Adrenal gland (tissue), 12 donors: ENCODE measurements around the gene ATG4B. TPM values are rescaled to one million over a fixed set of nuclear protein-coding genes. Genes with fewer than 3 reads are reported as not detected.

Experiments
- DNase-seq, 7 donors: peaks; one replicate each; pipeline ENCODE4 v3.0.0-alpha.2; 2019 to 2020
- H3K27ac ChIP-seq, 5 donors: fragments of 200-600 bp; sonication (generic) in 4 of 5; 1 replicate in 3 of 5; 2 replicates in 2 of 5; pipeline versions ENCODE4 v1.5.1 to v1.8.0; 2016 to 2020; ENCODE audit warnings: mild to moderate bottlenecking in 1 of 5
- H3K27me3 ChIP-seq: fragments of 200-600 bp; 2 replicates; pipeline ENCODE4 v1.8.0; 2021
- H3K36me3 ChIP-seq, 2 donors: fragments of 200-600 bp; replicated peaks in 1 of 2; 1 replicate in 1 of 2; 2 replicates in 1 of 2; pipeline versions ENCODE4 v1.5.1 to v1.8.0; 2018 to 2022
- H3K4me1 ChIP-seq, 2 donors: fragments of 200-600 bp; replicated peaks in 1 of 2; 1 replicate in 1 of 2; 2 replicates in 1 of 2; pipeline versions ENCODE4 v1.5.1 to v1.8.0; 2018 to 2021
- H3K4me3 ChIP-seq, 4 donors: fragments of 200-600 bp; sonication (generic) in 3 of 4; one replicate each; pipeline ENCODE4 v1.5.1; 2016 to 2018
- H3K9me3 ChIP-seq, 3 donors: fragments of 200-600 bp; sonication (generic) in 1 of 3; replicated peaks in 1 of 3; 1 replicate in 2 of 3; 2 replicates in 1 of 3; pipeline versions ENCODE4 v1.5.1 to v1.8.0; 2016 to 2021
- POLR2A ChIP-seq, 2 donors: fragments of 450-650 bp; IDR thresholded peaks; one replicate each; pipeline ENCODE4 v1.6.1; 2017; ENCODE audit warnings: antibody characterized with exemption in 2 of 2, mild to moderate bottlenecking in 2 of 2, moderate library complexity in 1 of 2
- WGBS, 4 donors: extraction: QIAGEN DNeasy Blood & Tissue Kit in 2 of 4; methylation state at CpG; one replicate each; pipeline versions ENCODE4 v1.1.5 to v1.1.7; 2013 to 2017; 5-methylcytosine and 5-hydroxymethylcytosine counted together
- intact Hi-C, 2 donors: fragments of 100-400 bp; cut with DNase I; formaldehyde crosslinking; loops; one replicate each; pipeline versions ENCODE4 v1.14.1 to v1.15.0; 2022 to 2023
- polyA plus RNA-seq, 3 donors: library from polyadenylated mRNA; stranded (reverse); fragments of 200-250 nt in 2 of 3; fragments of 350-450 nt in 1 of 3; fragmentation: Illumina TruSeq in 1 of 3; extraction: RNeasy Lipid Tissue Mini Kit (QIAGEN cat#74804) in 1 of 3; gene quantifications; one replicate each; pipeline ENCODE4 v1.2.3, GENCODE V29; 2013 to 2014
- total RNA-seq, 9 donors: library from RNA; depleted of rRNA in 4 of 9; stranded (reverse); fragments of >200 nt in 4 of 9; fragments of 120-200 nt in 1 of 9; fragmentation: NEBNext Ultra II Directional in 1 of 9; extraction: Animal tissue kit (Norgen Biotek cat#: 25700) in 1 of 9; gene quantifications; one replicate each; pipeline versions ENCODE4 v1.1.0 to v1.2.4, GENCODE V29; 2013 to 2023
- TF ChIP-seq, protein P1 (sequence below), 6 experiments: fragments of 450-650 bp in 4 of 6; fragments of 200-600 bp in 2 of 6; sonication (generic) in 1 of 6; IDR thresholded peaks; 1 replicate in 5 of 6; 2 replicates in 1 of 6; pipeline versions ENCODE4 v1.5.1 to v1.8.0; 2016 to 2021; ENCODE audit warnings: antibody characterized with exemption in 6 of 6, mild to moderate bottlenecking in 2 of 6, moderate library complexity in 1 of 6
- donor health status: healthy with polysubstance abuse.
- donor health status: Bipolar disorder and iron deficiency.
- donor health status: DM: yes; HTN: yes; CAD: no.
- donor health status: DM: no; HTN: no; CAD: no.
- donor health status: DM: no; HTN: no; CAD: no.
- donor health status: DM: yes; HTN: yes; CAD: no.

ATG4B gene
- total and polyA plus RNA-seq, 12 donors: 37.3 to 167 (median 60.2) TPM

DNA sequence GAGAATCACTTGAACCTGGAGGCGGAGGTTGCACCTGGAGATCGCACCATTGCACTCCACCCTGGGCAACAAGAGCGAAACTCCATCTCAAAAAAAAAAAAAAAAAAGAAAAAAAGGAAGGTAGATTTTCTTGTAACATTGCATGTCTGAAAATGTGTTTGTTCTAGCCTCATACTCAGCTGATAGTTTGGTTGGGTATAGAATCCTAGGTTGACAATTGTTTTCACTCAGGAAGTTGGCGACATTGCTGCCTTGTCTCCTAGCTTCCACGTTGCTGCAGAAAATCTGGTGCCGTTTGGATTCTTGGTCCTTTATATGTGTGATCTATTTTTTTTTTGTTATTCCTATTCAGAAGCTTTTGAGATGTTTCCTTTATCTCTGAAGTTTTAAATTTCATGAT lies 69.0 kb downstream of the ATG4B start:
- Histone ChIP-seq H3K9me3 (no peaks in the 10 kb centered on the region), H3K27me3 (no peaks in the 10 kb centered on the region), H3K36me3 (peaks cover 0 to 54% of the 10 kb centered on the region in 2 donors), H3K4me3 (no peak overlapping the region), H3K27ac (no peak overlapping the region), H3K4me1 (peaks cover 0 to 9% of the 10 kb centered on the region in 2 donors)
- 95 to 99% (median 98%) methylated on average over 6 of the region's 6 CpGs for WGBS, 4 donors
- TF ChIP-seq POLR2A (IDR thresholded peaks at IDR 0.05): no peak
- TF ChIP-seq, protein P1, sequence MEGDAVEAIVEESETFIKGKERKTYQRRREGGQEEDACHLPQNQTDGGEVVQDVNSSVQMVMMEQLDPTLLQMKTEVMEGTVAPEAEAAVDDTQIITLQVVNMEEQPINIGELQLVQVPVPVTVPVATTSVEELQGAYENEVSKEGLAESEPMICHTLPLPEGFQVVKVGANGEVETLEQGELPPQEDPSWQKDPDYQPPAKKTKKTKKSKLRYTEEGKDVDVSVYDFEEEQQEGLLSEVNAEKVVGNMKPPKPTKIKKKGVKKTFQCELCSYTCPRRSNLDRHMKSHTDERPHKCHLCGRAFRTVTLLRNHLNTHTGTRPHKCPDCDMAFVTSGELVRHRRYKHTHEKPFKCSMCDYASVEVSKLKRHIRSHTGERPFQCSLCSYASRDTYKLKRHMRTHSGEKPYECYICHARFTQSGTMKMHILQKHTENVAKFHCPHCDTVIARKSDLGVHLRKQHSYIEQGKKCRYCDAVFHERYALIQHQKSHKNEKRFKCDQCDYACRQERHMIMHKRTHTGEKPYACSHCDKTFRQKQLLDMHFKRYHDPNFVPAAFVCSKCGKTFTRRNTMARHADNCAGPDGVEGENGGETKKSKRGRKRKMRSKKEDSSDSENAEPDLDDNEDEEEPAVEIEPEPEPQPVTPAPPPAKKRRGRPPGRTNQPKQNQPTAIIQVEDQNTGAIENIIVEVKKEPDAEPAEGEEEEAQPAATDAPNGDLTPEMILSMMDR (IDR thresholded peaks at IDR 0.05): no peak
- no peak for DNase-seq
- intact Hi-C loops: no loop called here

GRCh38 chr2:241708879-241709278 lies 71.4 kb downstream of the ATG4B start:
- 88 to 92% (median 89%) methylated on average over 10 of the region's 10 CpGs for WGBS, 4 donors
- no peak for DNase-seq

DNA sequence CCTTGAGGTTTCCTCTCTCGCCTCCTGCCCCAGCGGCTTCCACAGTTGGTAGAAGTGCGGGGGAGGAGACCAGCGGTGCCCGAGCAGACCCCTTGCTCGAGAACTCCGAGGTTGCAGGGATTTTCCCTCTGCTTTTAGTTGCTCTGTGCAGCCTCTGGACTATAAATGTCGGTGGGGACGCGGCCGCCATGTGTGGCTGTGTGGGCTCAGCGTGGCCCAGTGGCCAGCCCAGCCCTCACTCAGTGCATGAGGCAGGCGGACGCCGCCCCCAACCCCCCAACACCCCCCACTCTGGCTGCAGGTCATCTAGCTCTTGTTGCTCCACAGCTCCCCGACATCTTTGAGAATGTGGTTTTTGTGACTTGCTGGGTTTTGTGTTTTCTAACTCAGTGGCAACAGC lies 81.6 kb downstream of the ATG4B start:
- no peaks in the 10 kb centered on the region for H3K27me3 ChIP-seq
- H3K36me3 ChIP-seq: peaks cover 0 to 37% of the 10 kb centered on the region in 2 donors
- WGBS, 4 donors: 86 to 94% (median 92%) methylated on average over 6 to 16 of the region's 16 CpGs
- no peak overlapping the region for H3K27ac ChIP-seq
- intact Hi-C loops: no loop called here
- DNase-seq: no peak
- TF ChIP-seq, protein P1 (IDR thresholded peaks at IDR 0.05): no peak
- no peak for TF ChIP-seq POLR2A (IDR thresholded peaks at IDR 0.05)
- H3K4me3 ChIP-seq: no peak overlapping the region
- no peaks in the 10 kb centered on the region for H3K9me3 ChIP-seq
- no peaks in the 10 kb centered on the region for H3K4me1 ChIP-seq

More at GRCh38 chr2:241708879-241709278, 71.4 kb downstream of the ATG4B start:
- H3K27me3 ChIP-seq: no peaks in the 10 kb centered on the region
- no peak for TF ChIP-seq POLR2A (IDR thresholded peaks at IDR 0.05)
- TF ChIP-seq, protein P1 (IDR thresholded peaks at IDR 0.05): no peak
- no peaks in the 10 kb centered on the region for H3K9me3 ChIP-seq
- no peak overlapping the region for H3K4me3 ChIP-seq
- no peaks in the 10 kb centered on the region for H3K4me1 ChIP-seq
- H3K36me3 ChIP-seq: peaks cover 0 to 72% of the 10 kb centered on the region in 2 donors
- H3K27ac ChIP-seq: no peak overlapping the region
- intact Hi-C loops: no loop called here

DNA sequence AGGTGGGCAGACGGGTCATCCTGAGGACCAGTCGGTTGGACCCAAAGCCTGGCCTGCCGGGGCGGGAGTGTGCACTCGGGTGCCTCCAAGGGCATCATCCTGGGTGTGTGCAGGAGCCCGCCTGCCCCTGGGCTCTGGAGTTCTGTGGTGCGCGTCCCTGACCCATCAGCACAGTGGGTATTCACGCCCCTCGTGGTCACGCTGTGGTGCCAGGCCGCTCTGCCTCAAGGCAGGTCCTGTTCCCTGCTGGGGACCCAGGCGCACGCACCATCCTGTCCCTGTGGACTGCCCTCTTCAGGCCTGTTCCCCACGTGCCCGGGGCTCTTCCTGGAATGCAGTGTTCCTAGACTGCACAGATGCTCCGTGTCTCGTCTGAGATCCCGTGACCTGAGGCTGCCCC lies 82.6 kb downstream of the ATG4B start:
- no peak overlapping the region for H3K4me3 ChIP-seq
- 90 to 96% (median 95%) methylated on average over 2 to 19 of the region's 19 CpGs for WGBS, 4 donors
- H3K27me3 ChIP-seq: no peaks in the 10 kb centered on the region
- H3K9me3 ChIP-seq: no peaks in the 10 kb centered on the region
- no peaks in the 10 kb centered on the region for H3K4me1 ChIP-seq
- peaks cover 0 to 37% of the 10 kb centered on the region in 2 donors for H3K36me3 ChIP-seq
- intact Hi-C loops: loop anchor here in 1 of 2 donors (10.0 kb wide), 1 partner anchor 155 kb away; no protein-coding TSS in a partner anchor
- no peak for DNase-seq
- H3K27ac ChIP-seq: no peak overlapping the region
- TF ChIP-seq, protein P1 (IDR thresholded peaks at IDR 0.05): no peak
- TF ChIP-seq POLR2A (IDR thresholded peaks at IDR 0.05): no peak
